Mucosa of gallbladder (tissue), 1 donor: ENCODE measurements around the gene SIGLEC11. TPM values are rescaled to one million over a fixed set of nuclear protein-coding genes. Genes with fewer than 3 reads are reported as not detected.

Experiments used
- DNase-seq: peaks from one replicate; pipeline ENCODE4 v3.0.0-alpha.2; 2020; ENCODE audit warnings: low spot score
- total RNA-seq: library from RNA; stranded (reverse); gene quantifications from one replicate; pipeline ENCODE4 v1.2.1, GENCODE V29; 2021
- donor health status: DM: no; HTN: no; CAD: no.

Gene SIGLEC11
- total RNA-seq, 1 donor from 2014 or later: 1.5 TPM

GRCh38 chr19:49906879-49907564 lies 54.0 kb downstream of the SIGLEC11 start:
- DNase-seq: no peak

GRCh38 chr19:49904136-49904535 lies 56.8 kb downstream of the SIGLEC11 start:
- DNase-seq: no peak

Other genes starting within 250 kb of the SIGLEC11 start
- gene TSKS, start 197.9 kb downstream of the SIGLEC11 start, total RNA-seq: 0.58 TPM
- 76.3 TPM for gene AP2A1, start 194.2 kb downstream of the SIGLEC11 start, total RNA-seq
- 36.7 TPM for gene FUZ, start 147.9 kb downstream of the SIGLEC11 start, total RNA-seq
- gene MED25, start 142.9 kb downstream of the SIGLEC11 start, total RNA-seq: 66.0 TPM
- gene PTOV1, start 110.0 kb downstream of the SIGLEC11 start, total RNA-seq: 249 TPM
- 103 TPM for gene PNKP, start 93.6 kb downstream of the SIGLEC11 start, total RNA-seq
- 48.5 TPM for gene AKT1S1, start 83.8 kb downstream of the SIGLEC11 start, total RNA-seq
- gene TBC1D17, start 83.5 kb downstream of the SIGLEC11 start, total RNA-seq: 68.1 TPM
- 0.81 TPM for gene IL4I1, start 64.3 kb downstream of the SIGLEC11 start, total RNA-seq
- 20.2 TPM for gene ATF5, start 32.0 kb downstream of the SIGLEC11 start, total RNA-seq
- gene NUP62, start 31.7 kb downstream of the SIGLEC11 start, total RNA-seq: 45.9 TPM
- gene VRK3, start 64.2 kb upstream of the SIGLEC11 start, total RNA-seq: 73.7 TPM
- 8.3 TPM for gene ZNF473, start 64.8 kb upstream of the SIGLEC11 start, total RNA-seq
- not detected for gene IZUMO2, start 202.1 kb upstream of the SIGLEC11 start, total RNA-seq
- 91.0 TPM for gene MYH14, start 242.4 kb upstream of the SIGLEC11 start, total RNA-seq